Brain microvascular endothelial cell (primary cell): ENCODE data around the gene SACS.

Experiments
- DNase-seq: peaks from one replicate; pipeline ENCODE4 v3.0.0-alpha.2; 2020
- H3K27ac ChIP-seq: fragments of 250-450 bp; sonication (Bioruptor Pico); 2 replicates; pipeline ENCODE4 v1.5.1; 2020; ENCODE audit warnings: mild to moderate bottlenecking, moderate library complexity
- H3K27me3 ChIP-seq: fragments of 250-450 bp; sonication (Bioruptor Pico); replicated peaks from 2 replicates; pipeline ENCODE4 v1.5.1; 2020; ENCODE audit warnings: mild to moderate bottlenecking
- H3K36me3 ChIP-seq: fragments of 250-450 bp; sonication (Bioruptor Pico); replicated peaks from 2 replicates; pipeline ENCODE4 v1.5.1; 2020; ENCODE audit warnings: mild to moderate bottlenecking
- H3K4me3 ChIP-seq: 2 replicates; pipeline ENCODE4 v1.5.1; 2011; ENCODE audit warnings: low read depth, mild to moderate bottlenecking, control low read depth, low read length, moderate library complexity
- in situ Hi-C: cut with HindIII; loops from 2 replicates; pipeline ENCODE4 v1.10.0; 2017; ENCODE audit warnings: low sequenced_read_pairs, low pct_ligation_motif_present
- TF ChIP-seq, protein P1 (sequence below): IDR thresholded peaks from 2 replicates; pipeline ENCODE4 v1.5.1; 2011; ENCODE audit warnings: low read depth, mild to moderate bottlenecking, moderate library complexity, low read length, control low read depth, inconsistent platforms; ENCODE audit errors: missing control alignments

The SACS gene, protein sequence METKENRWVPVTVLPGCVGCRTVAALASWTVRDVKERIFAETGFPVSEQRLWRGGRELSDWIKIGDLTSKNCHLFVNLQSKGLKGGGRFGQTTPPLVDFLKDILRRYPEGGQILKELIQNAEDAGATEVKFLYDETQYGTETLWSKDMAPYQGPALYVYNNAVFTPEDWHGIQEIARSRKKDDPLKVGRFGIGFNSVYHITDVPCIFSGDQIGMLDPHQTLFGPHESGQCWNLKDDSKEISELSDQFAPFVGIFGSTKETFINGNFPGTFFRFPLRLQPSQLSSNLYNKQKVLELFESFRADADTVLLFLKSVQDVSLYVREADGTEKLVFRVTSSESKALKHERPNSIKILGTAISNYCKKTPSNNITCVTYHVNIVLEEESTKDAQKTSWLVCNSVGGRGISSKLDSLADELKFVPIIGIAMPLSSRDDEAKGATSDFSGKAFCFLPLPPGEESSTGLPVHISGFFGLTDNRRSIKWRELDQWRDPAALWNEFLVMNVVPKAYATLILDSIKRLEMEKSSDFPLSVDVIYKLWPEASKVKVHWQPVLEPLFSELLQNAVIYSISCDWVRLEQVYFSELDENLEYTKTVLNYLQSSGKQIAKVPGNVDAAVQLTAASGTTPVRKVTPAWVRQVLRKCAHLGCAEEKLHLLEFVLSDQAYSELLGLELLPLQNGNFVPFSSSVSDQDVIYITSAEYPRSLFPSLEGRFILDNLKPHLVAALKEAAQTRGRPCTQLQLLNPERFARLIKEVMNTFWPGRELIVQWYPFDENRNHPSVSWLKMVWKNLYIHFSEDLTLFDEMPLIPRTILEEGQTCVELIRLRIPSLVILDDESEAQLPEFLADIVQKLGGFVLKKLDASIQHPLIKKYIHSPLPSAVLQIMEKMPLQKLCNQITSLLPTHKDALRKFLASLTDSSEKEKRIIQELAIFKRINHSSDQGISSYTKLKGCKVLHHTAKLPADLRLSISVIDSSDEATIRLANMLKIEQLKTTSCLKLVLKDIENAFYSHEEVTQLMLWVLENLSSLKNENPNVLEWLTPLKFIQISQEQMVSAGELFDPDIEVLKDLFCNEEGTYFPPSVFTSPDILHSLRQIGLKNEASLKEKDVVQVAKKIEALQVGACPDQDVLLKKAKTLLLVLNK (N-terminal part only)

DNA sequence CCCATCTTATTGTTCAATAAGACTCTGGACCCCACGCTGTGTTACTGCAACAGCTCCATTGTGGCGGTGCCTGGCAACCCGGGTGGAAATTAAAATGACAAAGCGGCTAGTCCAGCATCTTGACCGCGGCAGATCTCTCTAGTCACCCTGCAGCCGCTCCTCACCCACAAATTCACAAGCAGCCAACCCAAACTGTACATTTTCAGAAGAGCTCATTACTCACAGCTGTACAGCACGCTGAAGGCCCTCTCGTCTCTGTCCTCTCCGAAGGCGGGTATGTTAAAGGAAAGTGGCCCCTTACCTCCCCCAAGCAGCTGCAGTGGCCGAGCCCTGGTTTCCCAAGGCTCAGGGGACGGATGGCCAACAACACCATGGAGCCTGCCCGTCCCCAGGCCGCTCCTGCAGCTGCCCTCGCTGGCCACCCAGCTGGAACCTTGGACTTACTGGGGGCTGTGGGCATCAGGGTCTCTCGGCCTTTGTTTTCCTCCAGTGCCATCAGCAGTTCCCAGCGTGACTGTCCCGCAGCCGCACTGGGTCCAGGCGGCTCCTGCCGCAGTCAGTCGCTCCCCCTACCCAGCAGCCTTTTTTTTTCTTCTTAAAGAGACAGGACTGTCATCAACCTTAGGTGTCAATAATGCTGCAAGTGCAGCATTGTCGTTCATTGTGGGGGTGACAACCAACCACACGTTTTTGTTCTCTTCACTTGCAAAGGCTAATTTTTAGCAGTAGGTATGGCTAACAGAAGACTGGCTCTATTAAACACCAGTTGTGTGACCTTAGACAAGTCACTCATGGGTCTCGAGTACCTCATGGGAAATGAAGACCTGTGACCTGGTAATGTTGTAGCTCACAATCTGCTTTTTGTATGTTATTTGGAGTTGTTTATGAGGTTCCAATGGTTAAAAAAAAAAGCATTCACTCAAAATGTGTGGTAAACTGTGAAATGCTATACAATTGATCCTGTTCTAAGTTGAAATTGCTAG lies at the start of gene SACS:
TSS of gene SACS (minus strand) at position 532 of the 983 bp plus-strand sequence. CDS start 22,463 bp downstream, outside the sequence.
- H3K27me3 ChIP-seq = no peaks in the 10 kb centered on the region
- H3K36me3 ChIP-seq = no peaks in the 10 kb centered on the region
- H3K27ac ChIP-seq = peak within 1 kb of the TSS; percentile 38
- TF ChIP-seq, protein P1, sequence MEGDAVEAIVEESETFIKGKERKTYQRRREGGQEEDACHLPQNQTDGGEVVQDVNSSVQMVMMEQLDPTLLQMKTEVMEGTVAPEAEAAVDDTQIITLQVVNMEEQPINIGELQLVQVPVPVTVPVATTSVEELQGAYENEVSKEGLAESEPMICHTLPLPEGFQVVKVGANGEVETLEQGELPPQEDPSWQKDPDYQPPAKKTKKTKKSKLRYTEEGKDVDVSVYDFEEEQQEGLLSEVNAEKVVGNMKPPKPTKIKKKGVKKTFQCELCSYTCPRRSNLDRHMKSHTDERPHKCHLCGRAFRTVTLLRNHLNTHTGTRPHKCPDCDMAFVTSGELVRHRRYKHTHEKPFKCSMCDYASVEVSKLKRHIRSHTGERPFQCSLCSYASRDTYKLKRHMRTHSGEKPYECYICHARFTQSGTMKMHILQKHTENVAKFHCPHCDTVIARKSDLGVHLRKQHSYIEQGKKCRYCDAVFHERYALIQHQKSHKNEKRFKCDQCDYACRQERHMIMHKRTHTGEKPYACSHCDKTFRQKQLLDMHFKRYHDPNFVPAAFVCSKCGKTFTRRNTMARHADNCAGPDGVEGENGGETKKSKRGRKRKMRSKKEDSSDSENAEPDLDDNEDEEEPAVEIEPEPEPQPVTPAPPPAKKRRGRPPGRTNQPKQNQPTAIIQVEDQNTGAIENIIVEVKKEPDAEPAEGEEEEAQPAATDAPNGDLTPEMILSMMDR = no peak
- in situ Hi-C loops = no loop called here
- DNase-seq = peak; percentile 55
- peak within 1 kb of the TSS; percentile 83 for H3K4me3 ChIP-seq

DNA sequence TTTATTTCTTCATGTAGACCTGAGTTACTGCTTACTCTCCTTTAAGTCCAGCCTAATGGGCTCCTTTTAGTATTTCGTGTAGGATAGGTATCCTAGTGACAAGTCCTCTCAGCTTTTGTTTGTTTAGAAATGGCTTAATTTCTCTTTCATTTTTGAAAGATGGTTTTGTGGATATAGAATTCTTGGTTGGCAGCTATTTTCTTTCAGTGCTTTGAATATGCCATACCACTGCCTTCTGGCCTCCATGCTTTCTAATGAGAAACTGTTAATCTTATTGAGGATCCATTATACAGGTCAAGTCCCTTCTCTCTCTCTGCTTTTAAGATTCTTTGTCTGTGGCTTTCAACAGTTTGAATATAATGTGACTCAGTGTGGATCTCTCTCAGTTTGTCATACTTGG lies 46.8 kb upstream of the SACS start:
- TF ChIP-seq, protein P1 = no peak
- H3K27me3 ChIP-seq = no peaks in the 10 kb centered on the region
- H3K4me3 ChIP-seq = no peak overlapping the region
- no peaks in the 10 kb centered on the region for H3K36me3 ChIP-seq
- H3K27ac ChIP-seq = no peak overlapping the region
- DNase-seq = no peak
- in situ Hi-C loops = no loop called here

DNA sequence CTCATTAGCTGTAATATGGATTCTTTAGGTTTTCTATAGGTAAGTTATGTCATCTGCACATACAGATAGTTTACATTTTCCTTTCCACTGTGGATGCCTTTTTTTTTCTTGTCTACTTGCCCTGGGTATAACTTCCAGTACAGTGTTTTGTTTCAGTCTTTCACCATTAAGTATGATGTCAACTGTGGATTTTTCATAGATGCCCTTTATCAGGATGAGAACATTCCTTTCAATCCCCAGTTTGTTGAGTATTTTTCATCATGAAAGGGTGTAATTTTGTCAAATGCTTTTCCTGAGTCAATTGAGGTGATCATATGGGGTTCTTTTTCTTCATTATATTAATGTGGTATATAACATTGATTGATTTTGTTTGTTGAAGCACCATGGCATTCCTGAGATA lies 43.6 kb upstream of the SACS start:
- DNase-seq = no peak
- Histone ChIP-seq H3K4me3 (no peak overlapping the region), H3K27me3 (no peaks in the 10 kb centered on the region), H3K27ac (peak overlapping the region; percentile 53), H3K36me3 (no peaks in the 10 kb centered on the region)
- TF ChIP-seq, protein P1 = no peak
- in situ Hi-C loops = loop anchor here (10.0 kb wide), 1 partner anchor 78 kb away; no protein-coding TSS in a partner anchor

DNA sequence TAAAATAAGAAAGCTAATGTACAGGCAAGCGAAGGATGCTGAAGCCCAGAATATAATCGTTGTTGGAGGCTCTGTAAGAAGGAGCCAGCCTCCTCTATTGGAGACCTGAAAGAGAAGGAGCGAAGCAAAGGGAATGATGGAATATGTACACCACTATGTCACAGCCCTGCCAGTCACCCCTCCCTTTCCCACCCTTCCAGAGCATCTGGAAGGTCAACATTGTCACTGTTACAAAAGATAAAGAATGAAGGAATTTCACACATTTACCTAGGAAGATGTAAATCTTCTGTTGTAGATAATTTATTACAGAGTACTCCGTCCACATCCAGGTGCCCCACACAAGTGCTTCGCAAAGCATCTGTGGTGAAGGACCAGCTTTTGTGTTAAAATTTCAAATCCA lies 39.7 kb upstream of the SACS start:
- in situ Hi-C loops = loop anchor here (10.0 kb wide), 1 partner anchor 82 kb away; no protein-coding TSS in a partner anchor
- DNase-seq = no peak
- no peak overlapping the region for H3K4me3 ChIP-seq
- H3K27me3 ChIP-seq = no peaks in the 10 kb centered on the region
- no peaks in the 10 kb centered on the region for H3K36me3 ChIP-seq
- H3K27ac ChIP-seq = no peak overlapping the region
- TF ChIP-seq, protein P1 = no peak

DNA sequence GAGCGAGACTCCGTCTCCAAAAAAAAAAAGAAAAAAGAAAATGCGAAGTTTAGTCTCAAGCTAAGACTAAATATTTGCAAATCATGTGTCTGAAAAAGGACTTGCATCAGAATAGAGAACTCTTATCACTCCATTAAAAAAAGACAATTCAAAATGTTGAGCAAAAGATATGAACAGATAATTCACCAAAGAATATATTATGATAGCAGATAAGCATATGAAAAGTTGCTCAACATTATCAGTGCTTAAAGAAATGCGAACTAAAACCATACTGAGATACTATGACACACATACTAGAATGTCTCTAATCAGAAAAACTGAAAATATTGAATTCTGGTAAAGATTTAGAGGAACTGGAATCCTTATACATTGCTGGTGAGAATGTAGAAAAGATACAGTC lies 38.7 kb upstream of the SACS start:
- Histone ChIP-seq H3K27me3 (no peaks in the 10 kb centered on the region), H3K4me3 (no peak overlapping the region), H3K36me3 (no peaks in the 10 kb centered on the region), H3K27ac (peak overlapping the region; percentile 50)
- TF ChIP-seq, protein P1 = no peak
- no peak for DNase-seq
- in situ Hi-C loops = loop anchor here (10.0 kb wide), 1 partner anchor 83 kb away; no protein-coding TSS in a partner anchor
